NCI-H2196 (cell line): Measurements from ENCODE around the gene ZNF865.

Source experiments
- DNase-seq: peaks from one replicate; lab custom pipeline; 2025; ENCODE audit not compliant: unreplicated experiment; lab: John Stamatoyannopoulos, UW

ZNF865 gene

GRCh38 chr19:55656988-55657747 lies 51.7 kb downstream of the ZNF865 start:
- DNase-seq, result no peak

- DNase-seq, result no peak
Observed at GRCh38 chr19:55658846-55659459, 53.5 kb downstream of the ZNF865 start.

GRCh38 chr19:55659822-55660221 lies 54.4 kb downstream of the ZNF865 start:
- no peak for DNase-seq

GRCh38 chr19:55660404-55660803 lies 55.0 kb downstream of the ZNF865 start:
- DNase-seq, result no peak

- DNase-seq, result no peak
Observed at GRCh38 chr19:55660991-55661390, 55.5 kb downstream of the ZNF865 start.

- DNase-seq, result no peak
Observed at GRCh38 chr19:55661826-55662225, 56.4 kb downstream of the ZNF865 start.

- DNase-seq, result no peak
Observed at GRCh38 chr19:55663846-55664536, 58.5 kb downstream of the ZNF865 start.

GRCh38 chr19:55666343-55667005 lies 61.0 kb downstream of the ZNF865 start:
- DNase-seq, result no peak
